IMR-90 (cell line): ENCODE results near the gene APOL5. TPM values are rescaled to one million over a fixed set of nuclear protein-coding genes. Genes with fewer than 3 reads are reported as not detected.
A peak's percentile ranks its signal among the peaks of the same experiment; 100 is the strongest.

Source experiments
- ATAC-seq: fragments of 200-7000 bp; cut with Tn5 transposase; 2 replicates; pipeline ENCODE4 v1.9.1; 2020; ENCODE audit warnings: low read depth, mild to moderate bottlenecking, moderate library complexity
- BruUV-seq: library from RNA; stranded (reverse); fragments of 400-500 nt; replicated peaks from 2 replicates; lab custom pipeline; 2021; lab: Mats Ljungman, UMichigan
- CTCF ChIA-PET: fragments of 300-600 bp; formaldehyde crosslinking; extraction: SDS; loops from one replicate; lab custom pipeline; 2021; ENCODE audit warnings: antibody characterized with exemption; lab: Yijun Ruan, JAX
- POLR2A ChIA-PET: fragments of 300-600 bp; sonication (Branson Sonifier 250); formaldehyde crosslinking; loops from one replicate; lab custom pipeline; 2022; ENCODE audit warnings: antibody characterized with exemption; ENCODE audit not compliant: unreplicated experiment; lab: Charles Lee
- DNase-seq: peaks from one replicate; pipeline ENCODE4 v3.0.0; 2013
- H2AFZ ChIP-seq: replicated peaks from 2 replicates; pipeline ENCODE3; 2013; ENCODE audit warnings: low read length, mild to moderate bottlenecking; ENCODE audit not compliant: poor library complexity
- H2AK5ac ChIP-seq: 2 replicates; pipeline ENCODE4 v1.6.1; 2013; ENCODE audit warnings: low read depth, low read length, inconsistent platforms
- H2AK9ac ChIP-seq: replicated peaks from 2 replicates; pipeline ENCODE3; 2013; ENCODE audit warnings: mild to moderate bottlenecking, low read depth, low read length, moderate library complexity; ENCODE audit not compliant: poor library complexity
- H2BK120ac ChIP-seq: 2 replicates; pipeline ENCODE4 v1.6.1; 2013; ENCODE audit warnings: low read depth, low read length, inconsistent platforms
- H2BK15ac ChIP-seq: 3 replicates; pipeline ENCODE4 v1.6.1; 2013; ENCODE audit warnings: low read depth, low read length, inconsistent platforms
- H2BK20ac ChIP-seq: 2 replicates; pipeline ENCODE4 v1.6.1; 2013; ENCODE audit warnings: low read depth, mild to moderate bottlenecking, inconsistent platforms, low read length, moderate library complexity
- H2BK5ac ChIP-seq: 2 replicates; pipeline ENCODE4 v1.6.1; 2013; ENCODE audit warnings: mild to moderate bottlenecking, low read depth, low read length, inconsistent platforms; ENCODE audit not compliant: poor library complexity, severe bottlenecking
- H3K14ac ChIP-seq: replicated peaks from 2 replicates; pipeline ENCODE4 v1.6.1; 2013; ENCODE audit warnings: low read depth, low read length, inconsistent platforms
- H3K18ac ChIP-seq: 2 replicates; pipeline ENCODE4 v1.6.1; 2013; ENCODE audit warnings: low read depth, low read length, control low read depth
- H3K23ac ChIP-seq: 2 replicates; pipeline ENCODE4 v1.6.1; 2013; ENCODE audit warnings: low read depth, low read length, inconsistent platforms
- H3K27ac ChIP-seq: 2 replicates; pipeline ENCODE4 v1.5.1; 2013; ENCODE audit warnings: mild to moderate bottlenecking, control low read depth, low read length; ENCODE audit not compliant: insufficient read depth
- H3K27me3 ChIP-seq: 2 replicates; pipeline ENCODE4 v1.6.1; 2013; ENCODE audit warnings: low read length; ENCODE audit not compliant: control insufficient read depth, insufficient read depth
- H3K36me3 ChIP-seq: 2 replicates; pipeline ENCODE4 v1.6.1; 2013; ENCODE audit warnings: low read length, mixed read lengths; ENCODE audit not compliant: control insufficient read depth, insufficient read depth
- H3K4ac ChIP-seq: 2 replicates; pipeline ENCODE4 v1.6.1; 2013; ENCODE audit warnings: low read depth, low read length, inconsistent platforms
- H3K4me1 ChIP-seq: 2 replicates; pipeline ENCODE4 v1.6.1; 2013; ENCODE audit warnings: low read length, mixed read lengths; ENCODE audit not compliant: control insufficient read depth, insufficient read depth
- H3K4me2 ChIP-seq: 2 replicates; pipeline ENCODE4 v1.6.1; 2013; ENCODE audit warnings: low read depth, mild to moderate bottlenecking, control low read depth, low read length, moderate library complexity
- H3K4me3 ChIP-seq: 2 replicates; pipeline ENCODE4 v1.5.1; 2013; ENCODE audit warnings: low read depth, mild to moderate bottlenecking, control low read depth, low read length, moderate library complexity; ENCODE audit not compliant: insufficient read depth
- H3K56ac ChIP-seq: 2 replicates; pipeline ENCODE4 v1.6.1; 2013; ENCODE audit warnings: low read length, inconsistent platforms; ENCODE audit not compliant: insufficient read depth; ENCODE audit errors: extremely low read depth
- H3K79me1 ChIP-seq, 2 experiments: 2 replicates each; pipeline ENCODE4 v1.6.1; 2013; ENCODE audit warnings: low read length in 2 of 2, inconsistent platforms in 1 of 2, low read depth in 1 of 2
- H3K9ac ChIP-seq: 2 replicates; pipeline ENCODE4 v1.6.1; 2013; ENCODE audit warnings: low read depth, low read length, control low read depth
- H3K9me1 ChIP-seq: 2 replicates; pipeline ENCODE4 v1.6.1; 2013; ENCODE audit warnings: low read length, inconsistent platforms; ENCODE audit not compliant: insufficient read depth
- H3K9me3 ChIP-seq: 2 replicates; pipeline ENCODE4 v1.6.1; 2013; ENCODE audit warnings: low read length; ENCODE audit not compliant: control insufficient read depth, insufficient read depth
- H4K20me1 ChIP-seq: 2 replicates; pipeline ENCODE4 v1.6.1; 2013; ENCODE audit warnings: low read length, inconsistent platforms; ENCODE audit not compliant: insufficient read depth
- H4K5ac ChIP-seq: 2 replicates; pipeline ENCODE4 v1.6.1; 2013; ENCODE audit warnings: mild to moderate bottlenecking, low read depth, low read length, control low read depth
- H4K8ac ChIP-seq, 2 experiments: 2 replicates each; pipeline ENCODE4 v1.6.1; 2013; ENCODE audit warnings: low read depth in 2 of 2, low read length in 2 of 2, control low read depth in 1 of 2, inconsistent platforms in 1 of 2
- H4K91ac ChIP-seq: 2 replicates; pipeline ENCODE4 v1.6.1; 2013; ENCODE audit warnings: low read depth, low read length, inconsistent platforms; ENCODE audit not compliant: insufficient read depth
- RFX5 ChIP-seq: IDR thresholded peaks from 2 replicates; pipeline ENCODE4 v1.8.0; 2012; ENCODE audit warnings: low read depth, mild to moderate bottlenecking, low read length, moderate library complexity
- WGBS, 2 experiments: methylation state at CpG; one replicate each; pipeline versions ENCODE4 v1.1.5 to v1.1.7; 2013; ENCODE audit warnings: missing lambda C conversion rate in 2 of 2; ENCODE audit not compliant: insufficient read length in 1 of 2; ENCODE audit errors: extremely low coverage in 2 of 2; 5-methylcytosine and 5-hydroxymethylcytosine counted together
- dilution Hi-C: fragments of 300-500 bp; cut with HindIII; formaldehyde crosslinking; loops from one replicate; pipeline ENCODE4 v1.14.3; 2018; ENCODE audit warnings: low sequenced_read_pairs; ENCODE audit not compliant: unreplicated experiment
- in situ Hi-C: fragments of 300-500 bp; cut with MboI; formaldehyde crosslinking; loops from 3 replicates; pipeline ENCODE4 v1.14.3; 2019; ENCODE audit warnings: low sequenced_read_pairs, inconsistent platforms, mixed read lengths
- intact Hi-C: fragments of 100-400 bp; cut with micrococcal nuclease; formaldehyde crosslinking; loops from 2 replicates; pipeline ENCODE4 v1.10.0; 2022
- polyA plus RNA-seq, 3 experiments: library from polyadenylated mRNA; depleted of rRNA; stranded (reverse); fragments of >200 nt; gene quantifications; 2 replicates each; pipeline ENCODE4 v1.2.3, GENCODE V29; 2012; ENCODE audit warnings: low replicate concordance in 1 of 3
- total RNA-seq: library from RNA; depleted of rRNA; stranded (reverse); fragments of >200 nt; gene quantifications from 2 replicates; pipeline ENCODE4 v1.2.3, GENCODE V29; 2012

The APOL5 gene
- total and polyA plus RNA-seq, 2 of the 4 experiments (the other 2 are of a cell fraction) = 0.15 to 0.18 TPM

DNA sequence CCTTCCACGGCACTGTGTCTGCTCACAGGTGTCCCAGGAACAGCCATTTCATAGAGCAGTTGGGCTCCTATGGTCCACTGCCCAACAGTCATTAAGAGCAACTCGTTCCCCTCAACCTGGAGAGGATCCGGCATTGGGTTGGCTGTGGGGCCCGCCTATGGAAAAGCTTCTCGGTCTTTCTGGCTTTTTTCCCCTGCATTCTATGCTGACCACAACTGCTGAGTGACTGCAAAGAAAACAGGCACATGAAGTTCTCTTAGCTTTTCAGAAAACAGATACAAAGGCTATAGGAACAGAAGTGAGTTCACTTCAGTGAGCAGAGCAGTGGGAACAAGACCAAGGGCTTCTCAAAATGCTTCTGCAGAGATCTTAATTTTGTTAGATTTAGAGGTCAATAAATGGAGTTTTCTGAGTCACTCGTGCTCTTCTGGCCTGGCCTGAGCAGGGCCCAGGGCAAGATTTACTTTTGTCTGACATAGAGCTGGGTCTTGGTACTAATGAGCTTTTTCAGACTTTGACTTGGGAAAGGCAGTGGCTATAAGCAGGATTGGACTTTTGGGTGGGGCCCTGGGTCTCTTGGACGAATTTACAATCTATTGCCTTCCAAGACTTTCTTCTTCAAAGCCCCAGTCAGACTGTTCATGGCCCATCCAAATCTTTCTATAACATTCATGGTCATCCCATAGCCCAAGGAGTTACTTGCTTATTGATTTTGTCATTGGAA lies 13.6 kb upstream of the APOL5 start:
- Histone ChIP-seq H3K4ac (peak overlapping the region; percentile 31), H3K27ac (no peak overlapping the region), H4K5ac (peak overlapping the region; percentile 41; the same call in 1 of the 2 replicates), H2AK9ac (no peak overlapping the region), H2AFZ (peak overlapping the region; percentile 53), H2BK120ac (peak overlapping the region; percentile 58), H3K9me1 (peaks cover 12% of the 10 kb centered on the region; the same call in 1 of the 2 replicates), H3K56ac (no peak overlapping the region), H3K27me3 (no peaks in the 10 kb centered on the region), H3K4me3 (no peak overlapping the region), H4K20me1 (no peaks in the 10 kb centered on the region; the same call in 1 of the 2 replicates), H3K79me1 (no peaks in the 10 kb centered on the region; a peak in 1 of 4 replicates), H4K91ac (peak overlapping the region; percentile 68; the same call in 1 of the 2 replicates), H3K23ac (no peak overlapping the region; the same call in 1 of the 2 replicates), H2AK5ac (peak overlapping the region; percentile 74), H3K18ac (peak overlapping the region; percentile 20), H2BK15ac (peak overlapping the region; percentile 29; the same call in 2 of the 3 replicates), H3K9me3 (no peaks in the 10 kb centered on the region), H4K8ac (peak overlapping the region in 1 of 2 experiments; percentile 45; a peak in 2 of 4 replicates), H2BK5ac (no peak overlapping the region), H3K14ac (peak overlapping the region; percentile 74), H3K4me1 (peaks cover 18% of the 10 kb centered on the region), H3K4me2 (no peak overlapping the region), H3K9ac (no peak overlapping the region), H2BK20ac (peak overlapping the region; percentile 55), H3K36me3 (no peaks in the 10 kb centered on the region)
- in situ Hi-C loops (no loop called here), dilution Hi-C loops (no loop called here), intact Hi-C loops (no loop called here)
- WGBS, 2 experiments = 85% methylated on average over 6 of the region's 7 CpGs; no CpG with 5 or more reads in 1 of the 2 experiments
- ATAC-seq = peak; percentile 10; the same call in 1 of the 2 replicates
- DNase-seq = peak; percentile 6
- ChIA-PET POLR2A (interaction anchor here (0.7 kb wide), 1 partner anchor 13 kb away, joined by 3 read pairs; the partner anchor contains the start of gene APOL5), CTCF (no interaction called here)
- BruUV-seq = no TSS peak
- TF ChIP-seq RFX5 = no peak
